Heart right ventricle (tissue), 16 donors: ENCODE measurements around the gene WTAP. TPM values are rescaled to one million over a fixed set of nuclear protein-coding genes. Genes with fewer than 3 reads are reported as not detected.
A peak's percentile ranks its signal among the peaks of the same experiment; 100 is the strongest.
"Not testable (repeated sequence)": the region's sequence is repeated elsewhere in the genome, so short reads cannot be mapped to it uniquely, and the experiment has no call there.

Experiments used
- ATAC-seq, 8 donors: fragments of 200-7000 bp; cut with Tn5 transposase; one replicate each; pipeline ENCODE4 v1.9.1; 2020; ENCODE audit warnings: mild to moderate bottlenecking in 8 of 8, moderate library complexity in 8 of 8, moderate number of reproducible peaks in 1 of 8
- DNase-seq, 2 donors: peaks; one replicate each; pipeline ENCODE4 v3.0.0-alpha.2; 2020
- H3K27ac ChIP-seq, 10 donors: fragments of 200-600 bp; sonication (generic) in 2 of 10; one replicate each; pipeline versions ENCODE4 v1.5.0 to v1.8.0; 2020 to 2022; ENCODE audit warnings: mild to moderate bottlenecking in 3 of 10
- H3K27me3 ChIP-seq, 7 donors: fragments of 200-600 bp; one replicate each; pipeline ENCODE4 v1.8.0; 2021 to 2022; ENCODE audit warnings: mild to moderate bottlenecking in 2 of 7
- H3K36me3 ChIP-seq, 9 donors: fragments of 200-600 bp; sonication (generic) in 1 of 9; one replicate each; pipeline versions ENCODE4 v1.5.0 to v1.8.0; 2020 to 2022; ENCODE audit warnings: mild to moderate bottlenecking in 2 of 9
- H3K4me1 ChIP-seq, 9 donors: fragments of 200-600 bp; sonication (generic) in 1 of 9; one replicate each; pipeline versions ENCODE4 v1.5.0 to v1.8.0; 2020 to 2022; ENCODE audit warnings: mild to moderate bottlenecking in 4 of 9
- H3K4me3 ChIP-seq, 10 donors: fragments of 200-600 bp; sonication (generic) in 2 of 10; one replicate each; pipeline versions ENCODE4 v1.5.0 to v1.8.0; 2020 to 2022; ENCODE audit warnings: mild to moderate bottlenecking in 7 of 10, moderate library complexity in 2 of 10
- H3K9me3 ChIP-seq, 11 donors: fragments of 200-600 bp in 10 of 11; sonication (generic) in 2 of 11; one replicate each; pipeline versions ENCODE4 v1.5.0 to v1.8.0; 2013 to 2022; ENCODE audit warnings: mild to moderate bottlenecking in 2 of 11, control low read depth in 1 of 11, moderate library complexity in 1 of 11
- CTCF ChIP-seq, 9 donors: fragments of 200-600 bp; sonication (generic) in 2 of 9; IDR thresholded peaks; one replicate each; pipeline versions ENCODE4 v1.5.0 to v1.8.0; 2021 to 2022; ENCODE audit warnings: antibody characterized with exemption in 9 of 9, mild to moderate bottlenecking in 5 of 9, moderate library complexity in 1 of 9
- WGBS, 2 donors: extraction: QIAGEN DNeasy Blood & Tissue Kit; methylation state at CpG; one replicate each; pipeline ENCODE4 v1.1.7; 2013; ENCODE audit warnings: inconsistent platforms in 1 of 2; 5-methylcytosine and 5-hydroxymethylcytosine counted together
- intact Hi-C, 10 donors: fragments of 100-400 bp; cut with DNase I; formaldehyde crosslinking; loops; one replicate each; pipeline versions ENCODE4 v1.11.1 to v1.14.2; 2022
- polyA plus RNA-seq, 2 donors: library from polyadenylated mRNA; stranded (reverse); fragments of 200-250 nt; gene quantifications; one replicate each; pipeline ENCODE4 v1.2.3, GENCODE V29; 2013
- total RNA-seq, 10 donors: library from RNA; stranded (reverse); fragmentation: NEBNext Ultra II Directional in 3 of 10; extraction: Animal tissue kit (Norgen Biotek cat#: 25700) in 3 of 10; gene quantifications; one replicate each; pipeline versions ENCODE4 v1.2.1 to v1.2.4, GENCODE V29; 2021 to 2023
- donor health status: Arrhythmogenic right ventricular cardiomyopathy.
- donor health status: ischemic (EF 13 %, LVEDD 7.1; RV severe dilation, severe dysfunction).
- donor health status: healthy with polysubstance abuse.
- donor health status: DM: no; HTN: yes; CAD: no.
- donor health status: DM: no; HTN: no; CAD: no.
- donor health status: ischemic (EF 25% LVEDD 6.9; RV normal size, moderate dysfunction).
- donor health status: ischemic (EF 25% LVEDD 5.7; RV mildly dilated, moderate dysfunction).
- donor health status: healthy.
- donor health status: DM: yes; HTN: yes; CAD: no.
- donor health status: Ischemic cardiomyopathy.
- donor health status: ischemic (EF 35%, LVEDD 5.7; RV mildly dilated, moderate dysfunction).
- donor health status: nonischemic (EF 11% LVEDD 7.7; RV severe dilation, severe dysfunction).
- donor health status: DM: yes; HTN: yes; CAD: no.
- donor health status: PGD.
- donor health status: ischemic (EF 29% LVEDD 5.4; RV normal size, mild dysfunction).
- donor health status: nonischemic (EF 23%, LVEDD 6.1; RV moderate dilation, normal function).

WTAP gene
- total and polyA plus RNA-seq, 12 donors: 44.4 to 70.1 (median 47.6) TPM

GRCh38 chr6:159746759-159747158 lies 19.5 kb downstream of the WTAP start:
- Histone ChIP-seq H3K4me3 (no peak overlapping the region), H3K9me3 (no peaks in the 10 kb centered on the region), H3K4me1 (peaks cover 0 to 21% (median 14%) of the 10 kb centered on the region in 9 donors), H3K27ac (peak overlapping the region in 3 of 10 donors; percentile 12 to 65 (median 27)), H3K36me3 (peaks cover 0 to 100% (median 79%) of the 10 kb centered on the region in 9 donors), H3K27me3 (no peaks in the 10 kb centered on the region)
- intact Hi-C loops: no loop called here
- WGBS, 2 donors: 53 to 60% methylated on average over 1 of the region's 1 CpG
- no peak for TF ChIP-seq CTCF (IDR thresholded peaks at IDR 0.05)
- ATAC-seq (peak in 7 of 8 donors; percentile 70 to 98 (median 78)), DNase-seq (no peak)

- H3K27ac ChIP-seq, H3K9me3 ChIP-seq, H3K27me3 ChIP-seq, ATAC-seq, DNase-seq, H3K4me3 ChIP-seq, intact Hi-C loops: not testable (repeated sequence)
- WGBS, 2 donors: 86% methylated on average over 7 of the region's 7 CpGs
- H3K36me3 ChIP-seq: peaks cover 0 to 100% (median 78%) of the 10 kb centered on the region in 9 donors
- H3K4me1 ChIP-seq: peaks cover 0 to 21% (median 14%) of the 10 kb centered on the region in 9 donors
Observed at GRCh38 chr6:159748127-159748526, 20.8 kb downstream of the WTAP start.

- DNase-seq (no peak), ATAC-seq (no peak)
- Histone ChIP-seq H3K27me3 (no peaks in the 10 kb centered on the region), H3K4me1 (peaks cover 0 to 9% (median 5%) of the 10 kb centered on the region in 9 donors), H3K9me3 (no peaks in the 10 kb centered on the region), H3K27ac (no peak overlapping the region), H3K36me3 (peaks cover 0 to 100% (median 55%) of the 10 kb centered on the region in 9 donors), H3K4me3 (no peak overlapping the region)
- intact Hi-C loops: loop anchor here in 2 of 10 donors (5.0 to 10.0 kb wide), 2 partner anchors 36 to 57 kb away; partner anchors contain the start of genes SOD2 (in 1 of the 2) and TCP1 (in 1 of the 2)
- 78 to 81% methylated on average over 3 of the region's 3 CpGs for WGBS, 2 donors
- no peak for TF ChIP-seq CTCF (IDR thresholded peaks at IDR 0.05)
Observed at GRCh38 chr6:159751448-159751847, 24.1 kb downstream of the WTAP start.

- ATAC-seq: no peak
- H3K27ac ChIP-seq: no peak overlapping the region
Observed at GRCh38 chr6:159753081-159753872, 26.0 kb downstream of the WTAP start.

More at GRCh38 chr6:159753081-159753872, 26.0 kb downstream of the WTAP start:
- Histone ChIP-seq H3K4me1 (no peaks in the 10 kb centered on the region), H3K9me3 (no peaks in the 10 kb centered on the region), H3K36me3 (peaks cover 0 to 100% (median 42%) of the 10 kb centered on the region in 9 donors), H3K4me3 (no peak overlapping the region), H3K27me3 (no peaks in the 10 kb centered on the region)
- intact Hi-C loops: loop anchor here in 2 of 10 donors (5.0 to 10.0 kb wide), 2 partner anchors 34 to 58 kb away; partner anchors contain the start of genes SOD2 (in 1 of the 2) and TCP1 (in 1 of the 2)
- WGBS, 2 donors: 86 to 87% methylated on average over 6 of the region's 6 CpGs
- TF ChIP-seq CTCF (IDR thresholded peaks at IDR 0.05): no peak
- DNase-seq: no peak
